Measurements from ENCODE around the gene GLG1. TPM values are rescaled to one million over a fixed set of nuclear protein-coding genes. Genes with fewer than 3 reads are reported as not detected.
"Not testable (repeated sequence)": the region's sequence is repeated elsewhere in the genome, so short reads cannot be mapped to it uniquely, and the experiment has no call there.

The GLG1 gene
- total RNA-seq, 8 experiments from 2014 or later = 69.9 to 171 (median 90.4) TPM

GRCh38 chr16:74540663-74541062 is 66.3 kb downstream of the GLG1 start:
- ATAC-seq (replicated peaks in 6 of 8); H3K27ac ChIP-seq; in situ Hi-C loops (cut with MboI; ENCODE audit: low pct_unique_long_range_greater_than_20kb in 2 of 9, low sequenced_read_pairs in 9 of 9, unreplicated experiment in 9 of 9); H3K4me3 ChIP-seq; H3K4me1 ChIP-seq (replicated peaks in 1 of 2): not testable (repeated sequence)
- WGBS, 10 experiments = no CpG with 5 or more reads among the region's 6 CpGs

- H3K4me1 ChIP-seq (replicated peaks in 1 of 2); H3K27ac ChIP-seq; ATAC-seq (replicated peaks in 6 of 8); H3K4me3 ChIP-seq; in situ Hi-C loops (cut with MboI; ENCODE audit: low pct_unique_long_range_greater_than_20kb in 2 of 9, low sequenced_read_pairs in 9 of 9, unreplicated experiment in 9 of 9): not testable (repeated sequence)
- WGBS, 10 experiments = no CpG with 5 or more reads among the region's 3 CpGs
Observed at GRCh38 chr16:74538801-74539200, 68.1 kb downstream of the GLG1 start.

- in situ Hi-C loops (cut with MboI; ENCODE audit: low pct_unique_long_range_greater_than_20kb in 2 of 9, low sequenced_read_pairs in 9 of 9, unreplicated experiment in 9 of 9); ATAC-seq (replicated peaks in 6 of 8); H3K4me1 ChIP-seq (replicated peaks in 1 of 2); H3K4me3 ChIP-seq; H3K27ac ChIP-seq: not testable (repeated sequence)
- no CpG with 5 or more reads among the region's 1 CpG for WGBS, 10 experiments
Observed at GRCh38 chr16:74537746-74538145, 69.2 kb downstream of the GLG1 start.

- H3K4me3 ChIP-seq; in situ Hi-C loops (cut with MboI; ENCODE audit: low pct_unique_long_range_greater_than_20kb in 2 of 9, low sequenced_read_pairs in 9 of 9, unreplicated experiment in 9 of 9); H3K4me1 ChIP-seq (replicated peaks in 1 of 2); H3K27ac ChIP-seq: not testable (repeated sequence)
- ATAC-seq (replicated peaks in 6 of 8) = peak; percentile 23 to 100 (median 72)
- WGBS, 10 experiments = no CpG with 5 or more reads among the region's 4 CpGs
Observed at GRCh38 chr16:74534650-74535049, 72.3 kb downstream of the GLG1 start.

GRCh38 chr16:74524926-74525325 is 82.0 kb downstream of the GLG1 start:
- Histone ChIP-seq H3K27ac (no peak overlapping the region), H3K4me1 (replicated peaks in 1 of 2) (no peaks in the 10 kb centered on the region), H3K4me3 (no peak overlapping the region)
- no peak for ATAC-seq (replicated peaks in 6 of 8)
- in situ Hi-C loops (cut with MboI; ENCODE audit: low pct_unique_long_range_greater_than_20kb in 2 of 9, low sequenced_read_pairs in 9 of 9, unreplicated experiment in 9 of 9) = no loop called here

- in situ Hi-C loops (cut with MboI; ENCODE audit: low pct_unique_long_range_greater_than_20kb in 2 of 9, low sequenced_read_pairs in 9 of 9, unreplicated experiment in 9 of 9) = no loop called here
- ATAC-seq (replicated peaks in 6 of 8) = no peak
- 75 to 100% (median 95%) methylated on average over 1 to 5 of the region's 5 CpGs for WGBS, 10 experiments
- H3K4me1 ChIP-seq (replicated peaks in 1 of 2) = no peaks in the 10 kb centered on the region
- H3K4me3 ChIP-seq = no peak overlapping the region
- H3K27ac ChIP-seq = no peak overlapping the region
Observed at GRCh38 chr16:74524117-74524516, 82.8 kb downstream of the GLG1 start.

GRCh38 chr16:74523706-74524105 is 83.2 kb downstream of the GLG1 start:
- ATAC-seq (replicated peaks in 6 of 8); H3K4me1 ChIP-seq (replicated peaks in 1 of 2); H3K27ac ChIP-seq; in situ Hi-C loops (cut with MboI; ENCODE audit: low pct_unique_long_range_greater_than_20kb in 2 of 9, low sequenced_read_pairs in 9 of 9, unreplicated experiment in 9 of 9); H3K4me3 ChIP-seq: not testable (repeated sequence)
- WGBS, 10 experiments = 90 to 100% (median 100%) methylated on average over 1 to 3 of the region's 3 CpGs; no CpG with 5 or more reads in 3 of the 10 experiments

GRCh38 chr16:74522160-74522559 is 84.8 kb downstream of the GLG1 start:
- peak in 2 of 8 experiments; percentile 5 to 48 for ATAC-seq (replicated peaks in 6 of 8)
- no peaks in the 10 kb centered on the region for H3K4me1 ChIP-seq (replicated peaks in 1 of 2)
- no peak overlapping the region for H3K4me3 ChIP-seq
- in situ Hi-C loops (cut with MboI; ENCODE audit: low pct_unique_long_range_greater_than_20kb in 2 of 9, low sequenced_read_pairs in 9 of 9, unreplicated experiment in 9 of 9) = no loop called here
- H3K27ac ChIP-seq = no peak overlapping the region
- WGBS, 10 experiments = 80 to 98% (median 92%) methylated on average over 3 to 6 of the region's 6 CpGs

GRCh38 chr16:74521691-74522090 is 85.2 kb downstream of the GLG1 start:
- in situ Hi-C loops (cut with MboI; ENCODE audit: low pct_unique_long_range_greater_than_20kb in 2 of 9, low sequenced_read_pairs in 9 of 9, unreplicated experiment in 9 of 9) = no loop called here
- Histone ChIP-seq H3K4me1 (replicated peaks in 1 of 2) (no peaks in the 10 kb centered on the region), H3K4me3 (no peak overlapping the region), H3K27ac (no peak overlapping the region)
- peak; percentile 41 to 97 (median 84) for ATAC-seq (replicated peaks in 6 of 8)
- WGBS, 10 experiments = 5 to 86% (median 52%) methylated on average over 2 to 4 of the region's 4 CpGs; no CpG with 5 or more reads in 2 of the 10 experiments

GRCh38 chr16:74518934-74519333 is 88.0 kb downstream of the GLG1 start:
- WGBS, 10 experiments = 67% methylated on average over 1 of the region's 1 CpG; no CpG with 5 or more reads in 9 of the 10 experiments
- ATAC-seq (replicated peaks in 6 of 8); H3K27ac ChIP-seq; H3K4me1 ChIP-seq (replicated peaks in 1 of 2); in situ Hi-C loops (cut with MboI; ENCODE audit: low pct_unique_long_range_greater_than_20kb in 2 of 9, low sequenced_read_pairs in 9 of 9, unreplicated experiment in 9 of 9); H3K4me3 ChIP-seq: not testable (repeated sequence)

GRCh38 chr16:74511961-74512360 is 95.0 kb downstream of the GLG1 start:
- Histone ChIP-seq H3K27ac (no peak overlapping the region), H3K4me1 (replicated peaks in 1 of 2) (no peaks in the 10 kb centered on the region), H3K4me3 (no peak overlapping the region)
- WGBS, 10 experiments = 33 to 94% (median 86%) methylated on average over 1 to 9 of the region's 9 CpGs; no CpG with 5 or more reads in 1 of the 10 experiments
- in situ Hi-C loops (cut with MboI; ENCODE audit: low pct_unique_long_range_greater_than_20kb in 2 of 9, low sequenced_read_pairs in 9 of 9, unreplicated experiment in 9 of 9) = no loop called here
- ATAC-seq (replicated peaks in 6 of 8) = no peak

GRCh38 chr16:74505011-74505410 is 101.9 kb downstream of the GLG1 start:
- H3K4me1 ChIP-seq (replicated peaks in 1 of 2) = peaks cover 9 to 10% of the 10 kb centered on the region in 2 donors
- ATAC-seq (replicated peaks in 6 of 8) = no peak
- WGBS, 10 experiments = 80 to 100% (median 91%) methylated on average over 1 to 2 of the region's 2 CpGs; no CpG with 5 or more reads in 6 of the 10 experiments
- in situ Hi-C loops (cut with MboI; ENCODE audit: low pct_unique_long_range_greater_than_20kb in 2 of 9, low sequenced_read_pairs in 9 of 9, unreplicated experiment in 9 of 9) = no loop called here
- H3K27ac ChIP-seq = no peak overlapping the region
- H3K4me3 ChIP-seq = no peak overlapping the region

- H3K27ac ChIP-seq = no peak overlapping the region
- no peak for ATAC-seq (replicated peaks in 6 of 8)
- H3K4me3 ChIP-seq = no peak overlapping the region
- WGBS, 10 experiments = 80 to 96% (median 92%) methylated on average over 2 to 7 of the region's 7 CpGs; no CpG with 5 or more reads in 1 of the 10 experiments
- H3K4me1 ChIP-seq (replicated peaks in 1 of 2) = peaks cover 9 to 10% of the 10 kb centered on the region in 2 donors
- in situ Hi-C loops (cut with MboI; ENCODE audit: low pct_unique_long_range_greater_than_20kb in 2 of 9, low sequenced_read_pairs in 9 of 9, unreplicated experiment in 9 of 9) = no loop called here
Observed at GRCh38 chr16:74503412-74503811, 103.5 kb downstream of the GLG1 start.

Data from motor neuron (in vitro differentiated cells).